OCI-LY3 (cell line): Measurements from ENCODE around the gene WWOX.

Source experiments
- EZH2phosphoT487 ChIP-seq: fragments of 200-600 bp; shearing (Covaris generic); IDR thresholded peaks from 2 replicates; pipeline ENCODE4 v1.6.1; 2018; ENCODE audit warnings: antibody characterized with exemption, mixed run types, low read depth
- TF ChIP-seq, protein P1 (sequence below): fragments of 200-600, 300-600 bp; sonication (generic); IDR thresholded peaks from 2 replicates; pipeline ENCODE4 v1.5.1; 2014; ENCODE audit warnings: antibody characterized with exemption, low read length, low read depth

DNA sequence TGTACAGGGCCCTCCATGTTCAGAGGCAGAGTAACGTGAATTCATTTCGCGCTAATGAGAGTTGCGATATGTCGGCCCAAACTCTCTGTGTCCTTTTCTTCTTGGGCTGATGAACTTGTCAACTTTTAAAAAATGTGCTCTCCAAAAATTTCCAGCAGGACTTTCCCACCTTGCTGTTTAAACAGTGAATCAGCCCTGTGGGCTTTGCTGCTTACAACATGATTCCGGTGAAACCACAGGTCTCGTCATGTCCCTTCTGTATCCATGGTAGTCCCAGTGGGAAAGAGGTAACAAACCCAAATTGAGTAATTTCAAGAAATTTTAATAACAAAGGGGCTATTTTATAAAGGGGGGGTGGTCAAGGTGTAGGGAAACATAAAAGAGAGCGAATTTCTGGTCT, 888.2 kb downstream of the WWOX start:
- TF ChIP-seq, protein P1, sequence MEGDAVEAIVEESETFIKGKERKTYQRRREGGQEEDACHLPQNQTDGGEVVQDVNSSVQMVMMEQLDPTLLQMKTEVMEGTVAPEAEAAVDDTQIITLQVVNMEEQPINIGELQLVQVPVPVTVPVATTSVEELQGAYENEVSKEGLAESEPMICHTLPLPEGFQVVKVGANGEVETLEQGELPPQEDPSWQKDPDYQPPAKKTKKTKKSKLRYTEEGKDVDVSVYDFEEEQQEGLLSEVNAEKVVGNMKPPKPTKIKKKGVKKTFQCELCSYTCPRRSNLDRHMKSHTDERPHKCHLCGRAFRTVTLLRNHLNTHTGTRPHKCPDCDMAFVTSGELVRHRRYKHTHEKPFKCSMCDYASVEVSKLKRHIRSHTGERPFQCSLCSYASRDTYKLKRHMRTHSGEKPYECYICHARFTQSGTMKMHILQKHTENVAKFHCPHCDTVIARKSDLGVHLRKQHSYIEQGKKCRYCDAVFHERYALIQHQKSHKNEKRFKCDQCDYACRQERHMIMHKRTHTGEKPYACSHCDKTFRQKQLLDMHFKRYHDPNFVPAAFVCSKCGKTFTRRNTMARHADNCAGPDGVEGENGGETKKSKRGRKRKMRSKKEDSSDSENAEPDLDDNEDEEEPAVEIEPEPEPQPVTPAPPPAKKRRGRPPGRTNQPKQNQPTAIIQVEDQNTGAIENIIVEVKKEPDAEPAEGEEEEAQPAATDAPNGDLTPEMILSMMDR: no peak
- TF ChIP-seq EZH2phosphoT487: no peak
